Fibroblast of the aortic adventitia (primary cell): ENCODE data around the gene FBL. TPM values are rescaled to one million over a fixed set of nuclear protein-coding genes. Genes with fewer than 3 reads are reported as not detected.

Experiments
- DNase-seq: peaks from one replicate; pipeline ENCODE4 v3.0.0-alpha.2; 2010; ENCODE audit warnings: low read depth
- H3K4me3 ChIP-seq: 2 replicates; pipeline ENCODE4 v1.5.1; 2011; ENCODE audit warnings: low read depth, mild to moderate bottlenecking, control low read depth, low read length, moderate library complexity
- total RNA-seq: library from RNA; depleted of rRNA; stranded (reverse); fragments of >200 nt; gene quantifications from 2 replicates; pipeline ENCODE4 v1.2.3, GENCODE V29; 2012; ENCODE audit warnings: low replicate concordance
- TF ChIP-seq, protein P1 (sequence below): IDR thresholded peaks from 2 replicates; pipeline ENCODE4 v1.5.1; 2011; ENCODE audit warnings: mild to moderate bottlenecking, low read length, control low read depth, inconsistent platforms; ENCODE audit not compliant: insufficient read depth

The FBL gene
- total RNA-seq, 1 donor: 162 TPM

DNA sequence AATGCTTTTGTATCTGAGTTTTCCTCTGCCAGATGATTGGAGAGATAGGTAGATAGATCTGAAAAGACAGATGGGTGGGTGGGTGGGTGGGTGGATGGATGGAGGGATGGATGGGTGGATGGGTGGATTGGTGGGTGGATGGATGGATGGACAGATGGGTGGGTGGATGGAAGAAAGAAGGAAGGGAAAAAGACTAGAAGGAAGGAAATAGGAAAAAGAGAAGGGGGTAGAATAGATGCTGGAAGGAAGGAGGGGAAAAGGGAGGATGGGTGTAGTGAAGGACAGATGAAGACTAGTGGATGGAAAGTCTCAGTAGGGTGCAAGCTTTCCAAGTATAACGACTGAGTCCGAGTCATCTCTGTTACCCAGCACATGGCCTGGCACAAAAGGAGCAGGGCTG, 19.0 kb upstream of the FBL start:
- no peak for DNase-seq
- TF ChIP-seq, protein P1, sequence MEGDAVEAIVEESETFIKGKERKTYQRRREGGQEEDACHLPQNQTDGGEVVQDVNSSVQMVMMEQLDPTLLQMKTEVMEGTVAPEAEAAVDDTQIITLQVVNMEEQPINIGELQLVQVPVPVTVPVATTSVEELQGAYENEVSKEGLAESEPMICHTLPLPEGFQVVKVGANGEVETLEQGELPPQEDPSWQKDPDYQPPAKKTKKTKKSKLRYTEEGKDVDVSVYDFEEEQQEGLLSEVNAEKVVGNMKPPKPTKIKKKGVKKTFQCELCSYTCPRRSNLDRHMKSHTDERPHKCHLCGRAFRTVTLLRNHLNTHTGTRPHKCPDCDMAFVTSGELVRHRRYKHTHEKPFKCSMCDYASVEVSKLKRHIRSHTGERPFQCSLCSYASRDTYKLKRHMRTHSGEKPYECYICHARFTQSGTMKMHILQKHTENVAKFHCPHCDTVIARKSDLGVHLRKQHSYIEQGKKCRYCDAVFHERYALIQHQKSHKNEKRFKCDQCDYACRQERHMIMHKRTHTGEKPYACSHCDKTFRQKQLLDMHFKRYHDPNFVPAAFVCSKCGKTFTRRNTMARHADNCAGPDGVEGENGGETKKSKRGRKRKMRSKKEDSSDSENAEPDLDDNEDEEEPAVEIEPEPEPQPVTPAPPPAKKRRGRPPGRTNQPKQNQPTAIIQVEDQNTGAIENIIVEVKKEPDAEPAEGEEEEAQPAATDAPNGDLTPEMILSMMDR: no peak
- no peak overlapping the region for H3K4me3 ChIP-seq

DNA sequence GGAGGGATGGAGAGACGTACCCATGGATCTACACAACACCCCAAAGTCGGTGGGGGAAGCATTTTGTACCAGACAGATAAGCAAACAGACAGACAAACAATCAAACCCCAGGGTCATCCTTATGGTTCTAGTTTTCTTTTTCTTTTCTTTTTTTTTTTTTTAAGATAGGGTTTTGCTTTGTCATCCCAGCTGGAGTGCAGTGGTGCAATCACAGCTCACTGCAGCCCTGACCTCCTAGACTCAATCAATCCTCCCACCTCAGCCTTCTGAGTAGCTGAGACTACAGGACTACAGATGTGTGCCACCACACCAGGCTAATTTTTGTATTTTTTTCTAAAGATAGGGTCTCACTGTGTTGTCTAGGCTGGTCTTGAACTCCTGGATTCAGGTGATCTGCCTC, 17.9 kb upstream of the FBL start:
- DNase-seq: no peak
- H3K4me3 ChIP-seq: no peak overlapping the region
- TF ChIP-seq, protein P1: no peak

DNA sequence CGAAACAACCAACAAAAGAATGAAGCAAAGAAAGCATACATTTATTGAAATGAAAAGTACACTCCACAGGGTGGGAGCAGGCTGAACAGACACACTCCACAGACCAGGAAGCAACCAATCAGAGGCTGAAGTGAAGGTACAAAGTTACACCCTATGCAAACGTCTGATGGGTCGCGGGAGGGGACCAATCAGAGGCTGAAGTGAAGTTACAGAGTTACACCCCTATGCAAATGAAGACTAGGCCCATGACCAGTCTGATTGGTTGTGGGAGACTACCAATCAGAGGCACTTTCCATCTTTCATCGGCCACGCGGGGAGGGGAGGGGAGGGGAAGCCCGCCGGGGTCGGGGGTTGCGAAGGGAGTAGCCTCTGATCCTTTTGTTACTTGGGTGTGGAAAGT, 12.4 kb upstream of the FBL start:
- no peak overlapping the region for H3K4me3 ChIP-seq

DNA sequence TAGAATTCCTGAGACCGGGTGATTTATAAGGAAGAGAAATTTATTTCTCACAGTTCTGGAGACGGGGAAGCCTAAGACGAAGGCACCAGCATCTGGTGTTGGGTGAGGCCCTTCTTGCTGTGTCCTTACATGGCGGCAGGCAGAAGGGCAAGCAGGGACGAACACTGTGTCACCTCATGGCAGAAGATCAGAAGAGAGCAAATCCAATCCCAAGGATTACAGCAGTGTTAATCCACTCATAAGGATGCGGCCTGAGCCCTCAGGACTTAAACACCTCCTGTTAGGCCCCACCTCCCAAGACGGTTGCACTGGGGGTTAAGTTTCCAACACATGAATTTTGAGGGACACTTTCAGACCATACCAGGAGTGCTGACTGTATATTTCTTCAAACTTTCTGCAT, 6.7 kb upstream of the FBL start:
- H3K4me3 ChIP-seq: no peak overlapping the region
- DNase-seq: no peak
- TF ChIP-seq, protein P1: no peak

More for the DNA sequence above, 12.4 kb upstream of the FBL start:
- DNase-seq: no peak
- TF ChIP-seq, protein P1: no peak

- no peak for DNase-seq
- no peak overlapping the region for H3K4me3 ChIP-seq
- TF ChIP-seq, protein P1: no peak
Observed at GRCh38 chr19:39850892-39851291, 4.7 kb upstream of the FBL start.

GRCh38 chr19:39848392-39848791, 2.2 kb upstream of the FBL start:
- no peak overlapping the region for H3K4me3 ChIP-seq
- no peak for DNase-seq
- TF ChIP-seq, protein P1: no peak

DNA sequence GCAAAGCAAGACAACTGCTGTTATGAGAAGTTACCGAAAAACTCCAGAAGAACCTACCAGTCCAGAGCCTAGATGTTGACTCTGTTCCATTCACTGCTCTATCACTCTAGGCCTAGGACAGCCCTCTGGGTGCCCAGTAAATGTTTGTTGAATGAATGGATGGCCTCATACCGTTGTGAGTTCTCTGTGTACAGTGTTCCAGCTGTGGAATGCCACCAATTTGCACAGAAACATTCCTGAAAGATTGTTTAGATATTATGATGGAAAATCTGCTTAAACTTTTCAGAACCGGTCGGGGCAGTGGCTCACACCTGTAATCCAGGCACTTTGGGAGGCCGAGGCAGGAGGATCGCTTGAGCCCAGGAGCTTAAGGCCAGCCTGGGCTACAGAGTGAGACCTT, 1.3 kb upstream of the FBL start:
- H3K4me3 ChIP-seq: no peak overlapping the region
- DNase-seq: no peak
- TF ChIP-seq, protein P1: no peak
